Limb (tissue), 2 donors: ENCODE measurements around the gene NMUR1.
"Not testable (repeated sequence)": the region's sequence is repeated elsewhere in the genome, so short reads cannot be mapped to it uniquely, and the experiment has no call there.

Experiments
- DNase-seq, 2 donors: peaks; one replicate each; pipeline ENCODE4 v3.0.0-alpha.2; 2016; ENCODE audit errors: extremely low spot score in 2 of 2

Gene NMUR1

DNA sequence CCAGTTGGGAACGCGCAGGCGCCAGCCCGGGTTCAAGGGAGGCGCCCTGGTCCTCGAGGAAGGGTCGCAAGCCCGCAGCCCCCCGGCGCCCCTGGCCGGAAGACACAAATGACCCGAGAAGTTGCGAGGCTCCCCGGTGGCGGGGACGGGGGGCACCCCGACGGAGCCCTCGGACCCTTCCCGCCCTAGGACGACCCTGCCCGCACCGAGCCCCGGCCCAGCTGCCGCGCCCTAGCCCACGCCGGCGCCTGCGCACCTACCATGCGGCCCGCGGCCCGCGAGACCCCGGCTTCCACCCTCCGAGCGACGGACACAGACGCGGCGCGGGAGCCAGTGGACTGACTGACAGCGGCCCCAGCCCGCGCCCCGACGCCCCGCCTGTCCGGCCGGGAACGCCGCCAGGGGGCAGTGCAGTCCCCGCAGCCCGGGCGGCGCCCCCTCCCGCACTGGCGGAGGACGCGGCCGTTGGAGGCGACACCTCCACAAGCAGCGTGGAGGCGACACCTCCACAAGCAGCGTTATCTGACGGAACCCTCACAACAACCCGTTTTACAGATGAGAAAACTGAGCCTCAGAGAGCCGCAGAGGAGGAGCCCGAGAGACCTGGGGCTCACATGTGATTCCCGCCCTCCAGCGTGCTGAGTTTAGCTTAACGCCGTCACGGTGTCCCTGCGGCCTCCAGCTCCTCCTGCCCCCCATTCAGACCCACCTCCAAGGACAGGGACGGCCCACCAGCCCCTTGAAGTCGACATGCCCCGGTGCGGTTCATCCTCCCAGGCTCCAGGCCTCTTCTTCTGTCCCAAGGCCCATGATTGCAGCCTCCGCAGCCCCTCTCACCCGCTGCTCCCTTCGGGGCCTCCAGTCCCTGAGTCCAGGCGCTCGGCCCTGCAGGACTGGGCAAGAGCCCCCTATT lies at the start of gene NMUR1:
Gene NMUR1 (minus strand): TSS at position 347 of the 913 bp plus-strand sequence. CDS start 84 bp downstream, at position 263.
- peak in 1 of 2 donors; percentile 75 for DNase-seq

GRCh38 chr2:231579560-231579959 lies 49.3 kb upstream of the NMUR1 start:
- no peak for DNase-seq

DNA sequence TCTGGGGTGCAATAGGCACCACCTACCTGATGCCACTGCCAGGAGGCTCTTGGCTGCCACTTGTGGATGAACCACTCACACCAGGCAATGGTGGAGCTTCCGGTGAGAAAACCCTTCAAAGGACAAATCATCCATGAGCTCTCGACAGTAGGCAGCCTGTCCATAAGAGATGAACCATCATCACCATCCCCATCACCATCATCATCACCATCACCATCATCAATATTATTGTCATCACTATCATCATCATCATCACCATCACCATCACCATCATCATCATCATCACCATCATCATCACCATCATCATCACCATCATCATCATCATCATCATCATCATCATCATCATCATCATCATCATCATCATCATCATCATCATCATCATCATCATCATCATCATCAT lies 48.4 kb upstream of the NMUR1 start:
- DNase-seq = not testable (repeated sequence)

DNA sequence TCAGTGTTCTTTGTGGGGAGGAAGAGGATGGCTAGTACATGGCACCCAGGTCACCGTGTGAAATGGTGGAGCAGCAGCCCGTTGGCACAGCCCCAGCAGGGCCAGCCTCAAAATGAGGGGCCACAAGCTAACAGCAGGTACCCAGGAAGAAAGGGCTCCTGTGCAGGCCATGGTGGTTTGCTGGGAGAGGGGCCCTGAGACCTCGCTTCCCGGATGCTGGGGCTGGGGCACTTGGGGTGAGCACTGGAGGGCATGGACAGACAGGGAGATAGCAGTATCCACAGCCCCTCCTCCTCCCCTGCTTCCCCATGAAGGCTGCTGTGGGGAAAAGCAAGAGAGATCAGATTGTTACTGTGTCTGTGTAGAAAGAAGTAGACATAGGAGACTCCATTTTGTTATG lies 46.2 kb upstream of the NMUR1 start:
- DNase-seq = no peak

- no peak for DNase-seq
Measured at GRCh38 chr2:231575612-231576256, 45.5 kb upstream of the NMUR1 start.

DNA sequence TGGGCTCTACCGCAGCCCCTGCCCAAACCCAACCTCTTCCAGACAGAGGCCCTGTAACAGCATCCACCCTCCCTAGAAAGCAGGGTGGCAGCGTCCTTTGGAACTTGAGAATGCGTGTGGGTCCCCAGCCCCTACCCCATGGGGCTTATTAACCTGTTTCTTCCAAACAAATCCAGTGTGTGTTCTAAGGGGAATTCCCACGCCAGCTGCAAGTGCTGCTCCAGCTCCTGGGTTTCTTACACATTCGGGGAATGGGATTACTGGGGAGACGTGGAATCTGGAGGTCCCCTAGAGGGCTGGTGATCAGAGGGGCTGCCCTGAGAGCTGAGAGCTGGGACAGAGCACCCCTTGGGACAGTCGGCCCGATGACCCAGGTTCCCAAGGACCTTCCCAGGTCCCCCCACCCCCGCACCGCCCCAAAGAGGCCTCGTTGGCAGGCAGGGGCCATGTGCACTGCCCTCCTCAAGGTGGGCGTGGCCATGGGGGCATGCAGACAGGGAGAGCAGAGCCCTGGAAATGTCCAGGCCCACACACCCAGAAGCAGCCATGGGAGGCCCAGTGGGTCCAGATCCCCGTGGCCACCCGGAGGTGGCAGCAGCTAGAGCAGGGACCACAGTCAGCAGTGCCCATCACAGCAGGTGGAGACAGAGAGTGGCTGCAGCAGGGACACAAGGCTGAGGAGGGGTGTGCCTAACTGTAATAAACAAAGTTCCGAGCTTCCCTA lies 43.6 kb upstream of the NMUR1 start:
- no peak for DNase-seq

- no peak for DNase-seq
Measured at GRCh38 chr2:231573096-231573495, 42.9 kb upstream of the NMUR1 start.

DNA sequence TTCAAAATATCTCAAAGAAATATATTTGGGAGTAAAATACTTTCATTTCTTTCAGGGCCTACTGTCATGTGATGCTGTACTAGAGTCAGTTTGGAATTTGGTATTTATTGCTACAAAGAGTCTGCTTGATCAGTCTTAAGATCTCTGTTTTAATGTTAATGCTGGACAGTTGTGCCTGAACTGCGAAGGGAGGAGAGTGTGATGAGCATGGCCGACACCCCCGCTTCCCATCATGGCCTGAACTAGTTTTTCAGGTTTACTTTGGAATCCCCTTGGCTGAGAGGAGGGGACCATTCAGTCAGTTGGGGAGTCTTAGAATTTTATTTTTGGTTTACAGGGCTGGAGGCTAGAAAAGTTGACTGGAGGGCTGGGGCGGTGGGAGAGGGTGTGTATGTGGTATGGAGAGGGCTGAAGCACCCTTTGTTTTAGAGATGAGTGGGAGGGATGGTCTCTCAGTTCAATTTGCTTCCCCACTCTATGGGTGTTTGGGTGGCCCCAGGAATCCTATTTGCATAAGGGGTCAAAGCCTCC lies 41.5 kb upstream of the NMUR1 start:
- no peak for DNase-seq

- DNase-seq = not testable (repeated sequence)
Measured at GRCh38 chr2:231570915-231571314, 40.7 kb upstream of the NMUR1 start.

DNA sequence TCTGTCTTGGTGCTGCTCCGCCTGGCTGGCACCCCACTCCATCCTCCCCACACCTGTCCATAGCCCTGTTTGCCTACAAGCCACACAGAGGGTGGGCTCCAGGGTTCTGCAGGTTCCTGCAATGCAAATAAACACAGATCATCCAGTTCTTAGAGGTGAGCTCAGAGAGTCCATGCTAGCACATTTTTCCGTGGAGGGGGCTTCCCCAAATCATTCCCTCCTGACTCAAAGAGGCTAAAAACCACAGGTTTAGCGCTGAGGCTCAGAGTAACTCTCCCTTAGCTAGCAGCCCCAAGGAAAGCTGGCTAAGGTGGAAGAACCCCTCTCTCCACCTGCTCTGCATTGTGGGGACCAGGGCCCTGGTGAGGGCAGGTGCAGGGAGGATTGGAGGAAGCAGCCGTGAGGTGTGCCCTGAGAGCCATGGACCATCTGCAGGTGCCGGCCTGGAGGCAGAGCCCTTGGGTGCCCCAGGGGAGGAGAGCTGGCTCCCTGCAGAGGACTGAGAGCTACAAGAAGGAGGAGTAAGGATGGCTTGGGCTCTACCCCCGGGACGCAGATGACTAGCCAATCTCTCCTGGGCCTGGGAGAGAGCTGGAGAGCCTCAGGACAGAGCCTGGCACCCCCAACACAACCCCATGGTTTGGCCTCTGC lies 38.7 kb upstream of the NMUR1 start:
- DNase-seq = no peak

- no peak for DNase-seq
Measured at GRCh38 chr2:231568098-231568784, 38.0 kb upstream of the NMUR1 start.

DNA sequence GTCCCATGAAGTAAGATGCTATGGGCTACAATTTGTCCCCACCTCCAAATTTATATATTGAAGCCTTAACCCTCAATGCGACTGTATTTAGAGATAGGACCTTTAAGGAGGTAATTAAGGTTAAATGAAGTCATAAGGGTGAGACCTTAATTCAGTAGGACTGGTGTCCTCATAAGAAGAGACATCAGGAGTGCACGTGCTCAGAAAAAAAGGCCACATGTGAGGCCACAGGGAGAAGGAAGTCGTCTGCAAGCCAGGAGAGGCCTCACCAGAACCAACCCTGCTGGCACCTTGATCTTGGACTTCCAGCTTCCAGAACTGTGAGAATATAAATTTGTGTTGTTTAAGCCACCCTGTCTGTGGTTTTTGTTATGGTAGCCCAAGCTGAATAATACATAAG lies 36.9 kb upstream of the NMUR1 start:
- no peak for DNase-seq

DNA sequence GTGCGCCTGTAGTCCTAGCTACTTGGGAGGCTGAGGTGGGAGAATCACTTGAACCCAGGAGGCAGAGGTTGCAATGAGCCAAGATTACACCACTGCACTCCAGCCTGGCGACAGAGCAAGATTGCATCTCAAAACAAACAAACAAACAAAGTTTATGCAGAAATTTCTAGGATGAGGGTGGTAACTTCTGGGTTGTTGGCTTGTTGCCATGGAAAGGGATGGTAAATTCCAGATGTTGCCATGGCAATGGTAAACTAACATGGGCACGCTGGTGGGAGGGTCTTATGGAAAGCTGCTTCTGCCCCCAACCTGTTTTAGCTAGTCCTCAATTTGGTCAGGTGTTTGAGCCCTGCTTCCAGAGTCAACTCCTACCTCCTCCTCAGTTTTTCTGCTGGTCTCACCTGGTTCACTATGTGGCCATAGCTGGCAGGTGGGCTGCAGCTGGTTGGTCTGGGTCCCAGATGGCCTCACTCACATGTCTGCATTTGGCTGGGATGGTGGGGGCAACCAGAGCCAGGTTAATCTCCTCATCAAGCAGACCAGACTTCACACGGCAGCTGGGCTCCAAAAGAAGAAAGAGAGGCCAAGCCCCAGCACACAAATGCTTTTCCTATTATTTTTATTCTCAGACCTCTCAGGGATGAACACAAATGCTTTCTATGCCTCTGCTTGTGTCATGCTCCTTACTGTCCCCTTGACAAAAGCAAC lies 35.8 kb upstream of the NMUR1 start:
- DNase-seq = no peak

- DNase-seq = peak; percentile 30 to 71
Measured at GRCh38 chr2:231563378-231563961, 33.2 kb upstream of the NMUR1 start.

GRCh38 chr2:231557571-231558217 lies 27.4 kb upstream of the NMUR1 start:
- peak; percentile 55 to 85 for DNase-seq

- no peak for DNase-seq
Measured at GRCh38 chr2:231556981-231557380, 26.7 kb upstream of the NMUR1 start.

DNA sequence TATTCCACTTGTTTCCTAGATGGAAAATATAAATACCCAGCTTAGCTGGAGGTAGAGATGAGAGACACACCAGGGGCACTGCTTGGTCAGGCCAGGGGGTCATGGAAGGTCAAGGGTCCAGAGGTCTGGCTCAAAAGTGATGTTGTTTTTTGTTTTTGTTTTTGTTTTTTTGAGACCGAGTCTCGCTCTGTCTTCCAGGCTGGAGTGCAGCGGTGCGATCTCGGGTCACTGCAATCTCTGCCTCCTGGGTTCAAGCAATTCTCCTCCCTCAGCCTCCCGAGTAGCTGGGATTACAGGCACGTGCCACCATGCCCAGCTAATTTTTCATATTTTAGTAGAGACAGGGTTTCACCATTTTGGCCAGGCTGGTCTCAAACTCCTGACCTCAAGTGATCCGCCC lies 26.3 kb upstream of the NMUR1 start:
- DNase-seq = not testable (repeated sequence)

DNA sequence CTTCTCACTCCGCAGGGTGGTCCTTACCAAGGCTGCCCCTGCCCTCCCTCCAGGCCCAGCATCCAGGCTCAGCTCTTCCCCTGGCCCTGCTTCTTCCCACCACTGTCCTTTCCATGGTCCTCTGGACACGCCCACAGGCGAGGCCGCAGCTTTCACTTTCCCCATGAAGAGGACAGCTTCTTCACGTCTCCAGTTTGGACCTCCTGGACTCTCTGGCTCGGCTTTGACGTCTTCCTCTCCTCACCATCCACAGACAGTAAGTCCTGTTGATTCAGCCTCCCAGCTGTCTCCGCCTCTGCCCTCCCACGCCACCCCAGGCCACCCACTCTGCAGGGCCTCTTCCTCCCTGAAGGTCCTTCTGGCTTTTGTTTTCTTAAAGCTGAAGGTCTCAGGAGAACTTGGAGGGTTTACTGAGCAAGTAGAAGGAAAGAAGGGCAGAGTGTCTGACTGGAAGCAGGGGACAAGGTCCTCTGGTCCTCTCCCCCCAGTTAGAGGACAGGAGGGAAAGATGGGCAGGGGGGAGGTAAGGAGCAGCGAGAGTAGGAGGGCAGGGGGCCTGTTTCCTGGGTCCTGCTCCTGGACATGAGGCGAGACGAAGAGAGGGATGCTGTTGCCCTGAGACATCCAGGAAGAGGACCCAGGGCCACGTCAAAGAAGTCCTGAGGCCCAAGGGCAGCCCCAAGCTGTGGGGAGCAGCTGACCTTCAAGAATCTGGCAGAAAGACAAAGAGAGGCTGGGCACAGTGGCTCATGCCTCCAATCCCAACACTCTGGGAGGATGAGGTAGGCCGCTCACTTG lies 24.7 kb upstream of the NMUR1 start:
- no peak for DNase-seq
